Cardiac fibroblast (primary cell): ENCODE data around the gene CDC5L.

ENCODE experiments used
- DNase-seq, 2 donors: peaks; one replicate each; pipeline versions ENCODE4 v3.0.0 to v3.0.0-alpha.2; 2010; ENCODE audit warnings: low read depth in 2 of 2
- H3K4me3 ChIP-seq, 2 donors: replicated peaks in 1 of 2; 1 replicate in 1 of 2; 2 replicates in 1 of 2; pipeline ENCODE4 v1.5.1; 2011; ENCODE audit warnings: low read depth in 2 of 2, low read length in 2 of 2, mild to moderate bottlenecking in 2 of 2, moderate library complexity in 1 of 2
- TF ChIP-seq, protein P1 (sequence below): IDR thresholded peaks from one replicate; pipeline ENCODE4 v1.5.1; 2011; ENCODE audit warnings: low read depth, mild to moderate bottlenecking, low read length, inconsistent platforms

The CDC5L gene

GRCh38 chr6:44485601-44486401 lies 98.3 kb downstream of the CDC5L start:
- DNase-seq: no peak
- H3K4me3 ChIP-seq: no peak overlapping the region
- TF ChIP-seq, protein P1, sequence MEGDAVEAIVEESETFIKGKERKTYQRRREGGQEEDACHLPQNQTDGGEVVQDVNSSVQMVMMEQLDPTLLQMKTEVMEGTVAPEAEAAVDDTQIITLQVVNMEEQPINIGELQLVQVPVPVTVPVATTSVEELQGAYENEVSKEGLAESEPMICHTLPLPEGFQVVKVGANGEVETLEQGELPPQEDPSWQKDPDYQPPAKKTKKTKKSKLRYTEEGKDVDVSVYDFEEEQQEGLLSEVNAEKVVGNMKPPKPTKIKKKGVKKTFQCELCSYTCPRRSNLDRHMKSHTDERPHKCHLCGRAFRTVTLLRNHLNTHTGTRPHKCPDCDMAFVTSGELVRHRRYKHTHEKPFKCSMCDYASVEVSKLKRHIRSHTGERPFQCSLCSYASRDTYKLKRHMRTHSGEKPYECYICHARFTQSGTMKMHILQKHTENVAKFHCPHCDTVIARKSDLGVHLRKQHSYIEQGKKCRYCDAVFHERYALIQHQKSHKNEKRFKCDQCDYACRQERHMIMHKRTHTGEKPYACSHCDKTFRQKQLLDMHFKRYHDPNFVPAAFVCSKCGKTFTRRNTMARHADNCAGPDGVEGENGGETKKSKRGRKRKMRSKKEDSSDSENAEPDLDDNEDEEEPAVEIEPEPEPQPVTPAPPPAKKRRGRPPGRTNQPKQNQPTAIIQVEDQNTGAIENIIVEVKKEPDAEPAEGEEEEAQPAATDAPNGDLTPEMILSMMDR: no peak

- H3K4me3 ChIP-seq: no peak overlapping the region
- peak in 1 of 2 donors; percentile 16 for DNase-seq
- TF ChIP-seq, protein P1: no peak
These were observed 99.5 kb downstream of the CDC5L start for GRCh38 chr6:44487002-44487401.

- H3K4me3 ChIP-seq: no peak overlapping the region
- DNase-seq: peak in 1 of 2 donors; percentile 22
- TF ChIP-seq, protein P1: no peak
These were observed 100.1 kb downstream of the CDC5L start for GRCh38 chr6:44487586-44487985.

DNA sequence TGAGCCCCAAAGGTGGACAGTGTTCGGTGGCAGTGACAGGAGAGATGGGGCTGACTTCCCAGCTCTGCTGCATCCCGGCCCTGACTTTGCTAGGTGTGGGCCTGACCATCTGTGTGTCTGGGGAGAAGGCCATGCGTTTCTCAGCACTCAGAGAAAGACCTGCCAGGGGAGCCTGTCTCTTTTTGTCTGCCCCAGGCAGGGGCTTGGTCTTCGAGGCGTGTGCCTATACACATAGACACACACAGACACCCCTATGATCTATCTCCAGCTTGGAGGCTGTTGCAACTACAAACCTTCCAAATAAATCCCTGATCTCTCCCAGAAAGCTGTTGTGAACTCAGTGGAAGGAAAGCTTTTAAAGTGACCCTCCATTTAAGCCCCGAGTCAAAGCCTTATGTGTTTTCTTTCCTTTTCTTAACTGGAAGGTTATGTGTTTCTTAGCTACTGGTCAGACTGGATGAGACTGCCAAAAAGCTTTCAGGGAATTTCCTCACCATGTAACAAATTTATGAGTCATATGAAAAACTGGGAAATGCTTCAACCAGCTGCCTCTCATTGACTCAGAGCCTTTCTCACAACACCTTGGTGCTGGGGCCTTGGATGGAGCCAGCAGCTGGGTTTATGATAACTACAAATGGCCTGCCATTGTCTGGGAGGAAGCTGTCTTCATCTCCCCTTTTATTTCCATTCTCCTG lies 102.6 kb downstream of the CDC5L start:
- peak overlapping the region in 1 of 2 donors; percentile 27 for H3K4me3 ChIP-seq
- peak; percentile 96 to 99 for DNase-seq
- TF ChIP-seq, protein P1: no peak

GRCh38 chr6:44493132-44493531 lies 105.6 kb downstream of the CDC5L start:
- no peak overlapping the region for H3K4me3 ChIP-seq
- TF ChIP-seq, protein P1: no peak
- no peak for DNase-seq

DNA sequence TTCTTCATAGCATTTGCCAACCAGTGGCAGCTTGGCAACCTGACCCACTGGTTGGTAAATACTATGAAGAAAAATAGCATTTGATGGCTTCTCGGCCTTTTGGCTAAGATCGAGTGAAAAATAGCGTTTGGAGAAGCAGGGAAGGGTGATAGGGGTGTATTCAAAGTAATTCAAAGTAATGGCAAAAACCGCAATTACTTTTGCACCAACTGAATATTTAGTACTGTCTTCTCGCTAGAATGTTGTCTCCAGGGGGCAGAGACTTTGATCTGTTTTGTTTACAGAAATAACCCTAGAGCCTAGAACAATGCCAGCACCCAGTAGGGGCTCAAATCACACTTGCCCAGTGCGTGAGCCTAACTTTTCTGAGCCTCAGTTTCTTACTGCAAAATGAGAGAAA lies 106.1 kb downstream of the CDC5L start:
- H3K4me3 ChIP-seq: no peak overlapping the region
- DNase-seq: no peak
- TF ChIP-seq, protein P1: no peak
